Loucy (cell line): ENCODE data around the gene MPO.

Experiments used
- EZH2phosphoT487 ChIP-seq: fragments of 200-600 bp; IDR thresholded peaks from 2 replicates; pipeline ENCODE4 v1.6.1; 2018; ENCODE audit warnings: antibody characterized with exemption, mild to moderate bottlenecking, moderate library complexity, borderline replicate concordance
- TF ChIP-seq, protein P1 (sequence below): fragments of 200-600 bp; sonication (generic); conservative IDR thresholded peaks from 2 replicates; pipeline ENCODE4 v1.5.1; 2014; ENCODE audit warnings: mild to moderate bottlenecking, antibody characterized with exemption, low read length

DNA sequence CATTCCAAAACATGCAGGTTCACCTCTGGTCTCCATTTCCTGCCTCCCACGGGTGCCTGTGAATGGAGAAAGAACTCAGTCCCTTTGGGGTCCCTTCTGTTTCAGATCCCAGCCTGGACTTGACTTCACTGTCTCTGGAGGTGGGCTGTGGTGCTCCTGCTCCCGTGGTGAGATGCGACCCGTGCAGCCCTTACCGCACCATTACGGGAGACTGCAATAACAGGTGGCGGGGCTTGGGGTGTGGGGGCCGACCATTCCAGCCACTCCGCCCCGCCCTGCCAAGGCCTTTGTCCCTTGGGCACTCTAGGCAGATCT is 31.8 kb downstream of the MPO start:
- TF ChIP-seq, protein P1, sequence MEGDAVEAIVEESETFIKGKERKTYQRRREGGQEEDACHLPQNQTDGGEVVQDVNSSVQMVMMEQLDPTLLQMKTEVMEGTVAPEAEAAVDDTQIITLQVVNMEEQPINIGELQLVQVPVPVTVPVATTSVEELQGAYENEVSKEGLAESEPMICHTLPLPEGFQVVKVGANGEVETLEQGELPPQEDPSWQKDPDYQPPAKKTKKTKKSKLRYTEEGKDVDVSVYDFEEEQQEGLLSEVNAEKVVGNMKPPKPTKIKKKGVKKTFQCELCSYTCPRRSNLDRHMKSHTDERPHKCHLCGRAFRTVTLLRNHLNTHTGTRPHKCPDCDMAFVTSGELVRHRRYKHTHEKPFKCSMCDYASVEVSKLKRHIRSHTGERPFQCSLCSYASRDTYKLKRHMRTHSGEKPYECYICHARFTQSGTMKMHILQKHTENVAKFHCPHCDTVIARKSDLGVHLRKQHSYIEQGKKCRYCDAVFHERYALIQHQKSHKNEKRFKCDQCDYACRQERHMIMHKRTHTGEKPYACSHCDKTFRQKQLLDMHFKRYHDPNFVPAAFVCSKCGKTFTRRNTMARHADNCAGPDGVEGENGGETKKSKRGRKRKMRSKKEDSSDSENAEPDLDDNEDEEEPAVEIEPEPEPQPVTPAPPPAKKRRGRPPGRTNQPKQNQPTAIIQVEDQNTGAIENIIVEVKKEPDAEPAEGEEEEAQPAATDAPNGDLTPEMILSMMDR = no peak
- TF ChIP-seq EZH2phosphoT487 = no peak
